DND-41 (cell line): Measurements from ENCODE around the gene C17orf78.
"Not testable (repeated sequence)": the region's sequence is repeated elsewhere in the genome, so short reads cannot be mapped to it uniquely, and the experiment has no call there.

Source experiments
- EZH2 ChIP-seq: IDR thresholded peaks from 3 replicates; pipeline ENCODE4 v1.6.1; 2012; ENCODE audit warnings: borderline replicate concordance, low read depth, mild to moderate bottlenecking, moderate library complexity, low read length, inconsistent platforms; ENCODE audit not compliant: severe bottlenecking
- TF ChIP-seq, protein P1 (sequence below): IDR thresholded peaks from 2 replicates; pipeline ENCODE4 v1.5.1; 2012; ENCODE audit warnings: borderline replicate concordance, low read length, moderate library complexity, mild to moderate bottlenecking; ENCODE audit not compliant: poor library complexity, severe bottlenecking; ENCODE audit errors: extremely low read depth

DNA sequence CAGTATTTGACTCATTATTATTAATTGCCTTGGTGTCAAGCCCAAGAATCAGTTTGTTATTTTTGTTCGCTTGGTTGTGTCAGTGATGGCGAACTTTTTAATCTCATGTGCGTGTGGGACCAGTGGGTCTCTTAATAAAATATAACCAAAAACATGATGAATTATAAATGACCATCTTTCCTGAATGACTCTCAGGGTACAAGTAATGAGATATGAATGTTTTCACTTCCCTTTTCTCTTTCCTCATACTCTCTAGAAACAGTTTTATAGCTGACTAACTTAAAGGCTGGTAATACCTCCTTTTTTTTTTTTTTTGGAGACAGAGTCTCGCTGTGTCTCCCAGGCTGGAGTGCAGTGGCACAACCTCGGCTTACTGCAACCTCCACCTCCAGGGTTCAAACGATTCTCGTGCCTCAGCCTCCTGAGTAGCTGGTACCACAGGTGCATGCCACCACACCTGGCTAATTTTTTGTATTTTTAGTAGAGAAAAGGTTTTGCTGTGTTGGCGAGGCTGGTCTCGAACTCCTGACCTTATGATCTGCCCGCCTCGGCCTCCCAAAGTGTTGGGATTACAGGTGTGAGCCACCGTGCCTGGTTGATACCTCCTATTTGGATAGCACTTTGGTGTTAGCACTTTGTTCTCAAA, 65.7 kb downstream of the C17orf78 start:
- not testable (repeated sequence) for TF ChIP-seq EZH2
- TF ChIP-seq, protein P1, sequence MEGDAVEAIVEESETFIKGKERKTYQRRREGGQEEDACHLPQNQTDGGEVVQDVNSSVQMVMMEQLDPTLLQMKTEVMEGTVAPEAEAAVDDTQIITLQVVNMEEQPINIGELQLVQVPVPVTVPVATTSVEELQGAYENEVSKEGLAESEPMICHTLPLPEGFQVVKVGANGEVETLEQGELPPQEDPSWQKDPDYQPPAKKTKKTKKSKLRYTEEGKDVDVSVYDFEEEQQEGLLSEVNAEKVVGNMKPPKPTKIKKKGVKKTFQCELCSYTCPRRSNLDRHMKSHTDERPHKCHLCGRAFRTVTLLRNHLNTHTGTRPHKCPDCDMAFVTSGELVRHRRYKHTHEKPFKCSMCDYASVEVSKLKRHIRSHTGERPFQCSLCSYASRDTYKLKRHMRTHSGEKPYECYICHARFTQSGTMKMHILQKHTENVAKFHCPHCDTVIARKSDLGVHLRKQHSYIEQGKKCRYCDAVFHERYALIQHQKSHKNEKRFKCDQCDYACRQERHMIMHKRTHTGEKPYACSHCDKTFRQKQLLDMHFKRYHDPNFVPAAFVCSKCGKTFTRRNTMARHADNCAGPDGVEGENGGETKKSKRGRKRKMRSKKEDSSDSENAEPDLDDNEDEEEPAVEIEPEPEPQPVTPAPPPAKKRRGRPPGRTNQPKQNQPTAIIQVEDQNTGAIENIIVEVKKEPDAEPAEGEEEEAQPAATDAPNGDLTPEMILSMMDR = not testable (repeated sequence)
